ENCODE data around the gene HPS4. TPM values are rescaled to one million over a fixed set of nuclear protein-coding genes. Genes with fewer than 3 reads are reported as not detected.

The HPS4 gene
- total RNA-seq, 1 experiment from 2014 or later: 32.7 TPM

DNA sequence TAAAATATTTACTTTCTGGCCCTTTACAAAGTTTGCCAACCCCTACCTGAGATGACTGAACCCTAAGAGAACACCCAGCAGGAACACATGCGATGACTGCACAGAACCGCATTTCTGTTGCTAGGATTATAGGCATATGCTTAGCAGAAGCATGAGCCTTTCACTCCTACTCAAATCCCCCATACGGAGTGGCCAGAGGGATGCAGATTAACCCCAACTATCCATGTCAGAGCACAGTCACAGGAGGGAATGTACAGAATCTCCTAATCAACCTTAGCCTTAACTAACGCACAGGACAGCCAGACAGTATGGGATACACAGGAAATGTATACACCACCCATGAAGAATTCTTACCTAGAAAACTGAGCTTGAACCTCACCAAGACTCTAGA is 6.2 kb downstream of the HPS4 start:
- in situ Hi-C loops (cut with HindIII; ENCODE audit: low sequenced_read_pairs): no loop called here
- peak; percentile 55 for DNase-seq (ENCODE audit: low spot score)

DNA sequence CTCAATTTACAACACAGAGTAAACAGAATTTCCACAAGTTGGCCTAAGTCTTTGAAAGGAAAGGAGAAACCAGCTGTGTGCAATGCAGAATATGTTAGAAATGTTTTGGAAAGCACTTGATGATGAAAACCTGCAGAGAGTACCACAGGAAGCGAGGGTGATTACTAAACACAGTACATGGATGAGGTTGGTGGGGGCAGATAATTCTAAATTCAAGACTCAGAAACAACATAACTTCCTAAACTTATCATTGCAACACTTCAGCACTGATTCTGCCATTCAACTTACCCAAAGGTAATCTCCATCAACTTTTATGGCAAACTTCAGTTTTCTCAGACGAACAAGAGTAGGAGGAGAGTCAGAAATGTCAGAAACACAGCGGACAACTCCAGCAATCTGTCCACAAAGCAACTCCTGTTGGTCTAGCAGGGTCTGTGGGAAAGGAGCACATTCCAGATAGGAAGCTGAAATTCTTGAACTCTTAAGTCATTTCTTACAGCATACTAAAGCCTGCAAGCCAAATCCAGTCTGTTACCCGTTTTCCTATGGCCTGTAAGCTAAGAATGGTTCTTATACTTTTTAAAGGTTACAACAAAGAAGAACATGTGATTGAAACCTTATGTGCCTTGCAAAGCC is 6.8 kb downstream of the HPS4 start:
- in situ Hi-C loops (cut with HindIII; ENCODE audit: low sequenced_read_pairs): no loop called here

DNA sequence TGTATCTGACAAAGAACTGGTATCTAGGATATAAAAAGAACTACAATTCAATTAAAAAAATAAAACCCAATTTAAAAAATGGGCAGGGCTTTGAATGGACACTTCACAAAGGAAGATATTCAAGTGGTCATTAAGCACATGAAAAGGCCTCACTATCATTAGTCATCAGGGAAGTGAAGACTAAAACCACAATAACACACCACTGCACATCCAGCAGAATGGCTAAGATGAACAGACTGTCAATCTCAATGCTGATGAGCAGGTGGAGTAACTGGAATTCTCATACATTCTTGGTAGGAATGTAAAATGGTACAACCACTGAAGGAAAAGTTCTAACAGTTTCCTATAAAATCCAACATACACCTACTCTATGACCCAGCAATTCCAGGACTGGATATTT is 8.9 kb downstream of the HPS4 start:
- in situ Hi-C loops (cut with HindIII; ENCODE audit: low sequenced_read_pairs): no loop called here

More for the DNA sequence above, 6.8 kb downstream of the HPS4 start:
- peak; percentile 44 for DNase-seq (ENCODE audit: low spot score)

DNA sequence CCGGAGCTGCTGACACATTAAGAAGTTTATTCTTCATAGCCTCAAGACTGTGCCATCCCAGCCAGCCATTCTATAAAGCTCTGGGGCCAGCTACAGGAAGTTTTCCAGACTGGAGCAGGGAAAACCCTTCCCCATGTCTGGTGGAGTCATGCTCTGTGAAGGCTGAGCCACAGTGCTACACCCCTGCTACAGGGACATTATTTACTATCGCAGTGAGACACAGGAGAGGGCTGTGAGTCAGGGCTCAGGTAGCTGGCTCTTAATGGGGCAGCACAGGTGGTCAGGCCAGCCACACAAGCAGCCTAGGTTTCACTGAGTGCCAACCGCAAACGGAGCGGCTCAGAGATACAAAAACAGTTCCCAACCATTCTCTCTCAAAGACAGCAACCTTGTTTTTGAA is 12.1 kb downstream of the HPS4 start:
- in situ Hi-C loops (cut with HindIII; ENCODE audit: low sequenced_read_pairs): no loop called here
- DNase-seq (ENCODE audit: low spot score): peak; percentile 64

More for the DNA sequence above, 8.9 kb downstream of the HPS4 start:
- no peak for DNase-seq (ENCODE audit: low spot score)

DNA sequence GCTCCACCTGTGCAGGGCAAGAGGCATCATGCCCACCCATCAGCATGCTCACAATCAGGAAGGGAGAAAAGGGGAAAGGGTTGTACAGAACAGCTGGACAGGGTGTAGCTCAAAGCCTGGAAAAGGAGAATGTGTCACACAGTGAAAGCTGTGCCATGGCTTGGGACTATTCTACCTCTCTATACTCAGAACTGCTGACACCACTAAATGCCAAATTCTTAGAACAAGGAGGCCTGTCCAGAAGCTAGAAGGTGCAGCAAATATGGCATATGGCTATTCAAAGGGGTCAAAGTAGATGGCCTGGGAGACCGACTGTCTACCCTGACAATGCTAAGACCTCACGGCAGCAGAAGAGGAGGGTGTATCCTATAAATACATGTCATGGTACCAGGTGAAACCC is 12.8 kb downstream of the HPS4 start:
- no peak for DNase-seq (ENCODE audit: low spot score)
- in situ Hi-C loops (cut with HindIII; ENCODE audit: low sequenced_read_pairs): no loop called here

DNA sequence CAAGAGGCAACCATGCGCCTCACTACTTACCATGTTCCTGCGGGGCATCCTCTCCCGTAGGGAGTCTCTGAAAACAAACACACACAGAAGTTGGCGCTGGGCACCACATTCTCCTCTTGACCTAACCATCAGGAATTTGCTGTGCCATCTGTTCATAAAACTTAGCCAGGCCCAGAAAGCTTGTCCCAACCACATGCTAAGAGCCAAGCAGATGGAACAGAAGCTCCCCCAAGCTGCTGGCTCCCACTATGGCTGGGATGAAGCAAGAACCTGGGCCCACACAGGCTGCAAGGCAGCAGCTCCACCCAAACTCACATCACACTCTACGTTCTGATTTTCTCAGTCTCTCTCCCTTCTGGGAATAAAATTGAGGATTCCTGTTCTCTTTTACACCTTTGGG is 17.4 kb downstream of the HPS4 start:
- peak; percentile 99 for DNase-seq (ENCODE audit: low spot score)
- in situ Hi-C loops (cut with HindIII; ENCODE audit: low sequenced_read_pairs): no loop called here

DNA sequence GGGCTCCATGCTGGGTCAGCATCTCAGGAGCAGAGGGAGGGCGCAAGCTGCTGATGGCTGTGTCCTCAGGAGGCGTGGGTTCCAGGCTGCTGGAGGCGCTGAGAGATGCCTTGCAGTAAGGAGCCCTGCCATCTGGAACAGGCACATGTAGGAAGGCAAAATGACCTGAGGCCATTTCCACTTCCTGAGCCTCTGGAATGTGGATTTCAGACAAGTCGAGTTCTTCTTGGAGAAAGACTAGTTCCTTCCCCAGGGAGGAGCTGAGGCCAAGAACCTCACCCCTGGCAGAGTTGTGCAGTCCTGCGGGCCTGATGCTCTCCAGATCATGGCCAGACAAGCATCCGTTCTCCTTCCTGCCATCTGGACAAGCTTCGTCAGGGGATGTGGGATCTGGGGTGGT is 19.3 kb downstream of the HPS4 start:
- no peak for DNase-seq (ENCODE audit: low spot score)
- in situ Hi-C loops (cut with HindIII; ENCODE audit: low sequenced_read_pairs): no loop called here

DNA sequence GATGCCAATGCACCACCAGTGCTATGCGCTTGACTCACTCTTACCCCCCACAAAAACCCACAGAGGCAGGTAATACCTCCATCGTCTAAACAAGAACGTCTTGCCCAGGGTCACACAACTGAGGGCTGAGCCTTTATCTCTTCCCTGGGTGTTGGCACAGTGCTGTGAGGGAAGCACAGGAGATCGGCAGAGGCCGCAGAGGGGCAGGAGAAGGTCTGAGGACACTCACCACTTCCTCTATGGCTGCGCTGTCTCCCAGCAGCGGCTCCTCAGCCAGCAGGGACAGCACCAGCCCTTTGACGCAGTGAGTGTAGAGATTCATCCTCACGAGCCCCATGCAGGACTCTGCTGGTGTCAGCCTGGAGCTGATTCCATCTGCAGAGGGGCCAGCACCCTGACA is 19.9 kb downstream of the HPS4 start:
- DNase-seq (ENCODE audit: low spot score): no peak
- in situ Hi-C loops (cut with HindIII; ENCODE audit: low sequenced_read_pairs): no loop called here

DNA sequence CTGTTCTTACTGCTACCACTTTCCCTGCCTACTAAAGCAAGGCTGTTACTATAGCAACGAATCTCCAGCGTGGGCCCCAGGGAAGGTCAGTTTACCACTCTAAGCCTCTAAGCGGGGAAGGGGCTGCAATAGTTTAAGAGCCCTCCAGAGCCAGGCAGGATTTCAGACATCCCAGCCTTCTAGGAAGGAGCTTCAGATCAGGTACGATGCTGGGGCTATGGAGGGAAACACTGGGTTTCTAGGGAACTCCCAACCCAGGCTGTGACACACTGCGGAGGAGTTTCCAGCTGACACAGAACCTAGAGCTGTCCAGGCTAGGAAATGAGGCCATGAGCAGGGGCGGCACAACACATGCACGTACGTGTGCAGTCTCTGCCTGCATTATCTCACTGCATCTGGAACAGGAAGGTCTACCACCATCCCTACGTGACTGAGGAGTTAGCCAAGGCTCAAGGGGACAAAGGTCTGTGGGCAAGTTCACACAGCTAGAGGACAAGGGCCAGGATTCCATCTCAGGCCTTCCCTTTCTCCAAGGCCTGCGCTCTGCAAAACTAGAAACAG is 20.4 kb downstream of the HPS4 start:
- DNase-seq (ENCODE audit: low spot score): peak; percentile 61
- in situ Hi-C loops (cut with HindIII; ENCODE audit: low sequenced_read_pairs): no loop called here

DNA sequence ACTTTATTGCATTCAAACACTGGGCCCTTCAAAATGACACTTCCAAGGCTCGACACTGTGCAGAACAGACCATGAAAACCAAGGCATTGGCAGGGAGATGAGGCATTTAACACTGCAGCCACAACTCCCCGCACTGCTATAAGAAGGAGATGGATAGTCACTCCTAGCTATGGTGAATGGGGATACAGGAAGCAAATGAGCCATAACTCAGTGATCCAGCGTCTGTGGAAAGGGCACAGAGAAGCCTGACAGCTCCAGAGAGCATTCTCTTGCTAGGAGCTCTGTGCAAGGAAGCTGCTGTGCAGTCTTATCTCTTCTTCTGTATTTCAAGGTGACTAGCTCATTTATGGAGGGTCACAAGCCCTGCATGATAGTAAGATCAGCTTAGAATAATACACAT is 20.9 kb downstream of the HPS4 start:
- in situ Hi-C loops (cut with HindIII; ENCODE audit: low sequenced_read_pairs): no loop called here
- peak; percentile 23 for DNase-seq (ENCODE audit: low spot score)

DNA sequence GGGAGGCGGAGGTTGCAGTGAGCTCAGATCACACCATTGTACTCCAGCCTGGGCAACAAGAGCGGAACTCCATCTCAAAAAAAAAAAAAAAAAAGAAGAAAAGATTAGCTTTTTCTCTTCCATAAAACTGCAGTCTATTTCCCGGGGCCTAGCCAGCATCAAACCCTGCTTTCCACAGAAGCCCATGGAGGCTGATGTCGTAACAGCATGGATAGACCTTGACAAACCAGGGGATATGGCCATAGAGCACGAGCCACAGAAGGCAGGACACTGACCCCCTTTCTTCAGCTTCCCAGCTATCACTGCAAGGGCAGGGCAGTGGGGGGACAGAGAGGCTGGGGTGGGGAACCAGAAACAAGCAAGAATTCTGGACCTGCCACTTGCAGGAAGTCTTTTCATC is 21.5 kb downstream of the HPS4 start:
- no peak for DNase-seq (ENCODE audit: low spot score)
- in situ Hi-C loops (cut with HindIII; ENCODE audit: low sequenced_read_pairs): no loop called here

DNA sequence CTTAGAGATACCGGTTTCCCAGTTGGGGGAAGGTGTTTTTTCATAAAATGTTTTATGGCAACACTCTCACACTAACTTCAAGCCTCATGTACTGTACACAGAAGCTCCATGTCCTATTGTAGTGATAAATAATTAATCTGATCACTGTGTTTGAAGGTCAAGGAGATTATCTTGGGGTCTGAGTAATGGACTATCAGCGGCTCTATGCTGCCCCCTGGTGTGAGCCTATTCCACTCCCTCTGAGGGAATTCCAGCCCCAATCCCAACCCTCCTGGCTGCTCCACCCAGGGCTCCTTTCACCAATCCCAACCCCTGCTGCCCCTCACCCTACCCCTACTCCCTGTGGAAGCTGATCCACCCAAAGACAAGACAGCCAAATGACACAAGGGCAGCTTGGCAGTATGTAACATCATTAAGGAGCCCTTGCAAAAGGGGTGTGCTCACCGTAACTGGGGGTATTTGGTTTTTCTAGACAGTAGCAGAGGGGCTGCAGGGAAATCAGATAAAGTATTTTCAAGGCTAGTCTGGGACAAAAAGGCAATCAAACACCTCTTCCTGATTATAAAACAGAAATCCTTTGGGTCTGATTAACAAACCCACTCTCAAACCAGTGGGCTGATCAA is 22.3 kb downstream of the HPS4 start:
- in situ Hi-C loops (cut with HindIII; ENCODE audit: low sequenced_read_pairs): no loop called here
- peak; percentile 82 for DNase-seq (ENCODE audit: low spot score)

DNA sequence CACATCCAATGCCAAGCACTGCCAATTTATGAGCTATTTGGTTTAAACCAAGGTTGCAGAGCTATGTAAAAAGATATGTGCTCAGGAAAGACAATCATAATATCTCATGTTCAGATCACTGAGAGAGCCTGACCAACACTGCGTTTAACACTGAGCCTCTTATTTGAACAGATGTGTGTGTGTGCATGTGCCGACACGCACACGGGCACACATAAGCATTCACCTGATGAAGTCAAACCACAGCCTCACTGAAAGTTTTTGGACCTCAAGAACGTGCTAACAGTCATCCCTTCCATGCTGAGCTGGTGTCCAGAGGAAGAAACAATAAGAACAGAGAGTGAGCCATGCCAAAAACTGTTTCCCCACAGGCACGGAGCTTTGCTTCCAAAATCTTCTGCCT is 23.4 kb downstream of the HPS4 start:
- no peak for DNase-seq (ENCODE audit: low spot score)
- in situ Hi-C loops (cut with HindIII; ENCODE audit: low sequenced_read_pairs): no loop called here

DNA sequence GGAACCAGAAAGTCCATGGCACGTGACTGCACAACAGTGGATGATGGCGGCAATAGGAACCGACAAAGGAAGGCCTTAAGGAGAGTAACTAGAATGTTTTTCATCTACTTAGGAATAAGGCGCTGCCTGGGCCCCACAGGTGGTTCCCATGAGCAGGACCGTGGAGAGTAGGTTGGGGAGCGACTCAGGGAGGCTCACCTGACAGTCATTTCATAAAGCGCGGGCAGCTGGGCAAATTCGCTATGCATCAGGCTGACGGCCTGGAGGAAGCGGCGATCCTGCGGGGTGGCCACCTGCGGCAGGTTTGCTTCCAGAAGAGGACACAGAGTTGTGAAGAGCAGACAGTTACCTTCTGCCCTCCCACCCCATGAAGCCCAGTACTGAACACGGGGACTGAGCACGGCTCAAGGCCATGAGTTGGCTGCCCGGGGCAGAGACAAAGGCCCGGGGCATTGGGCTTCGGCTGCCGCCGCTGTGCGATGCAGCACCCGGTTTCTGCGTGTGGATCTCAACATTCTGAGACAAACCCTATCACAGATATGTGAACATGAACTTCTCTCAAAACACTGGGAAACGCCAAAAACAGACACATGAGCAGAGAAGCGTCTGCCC is 25.8 kb downstream of the HPS4 start:
- in situ Hi-C loops (cut with HindIII; ENCODE audit: low sequenced_read_pairs): no loop called here
- DNase-seq (ENCODE audit: low spot score): no peak

DNA sequence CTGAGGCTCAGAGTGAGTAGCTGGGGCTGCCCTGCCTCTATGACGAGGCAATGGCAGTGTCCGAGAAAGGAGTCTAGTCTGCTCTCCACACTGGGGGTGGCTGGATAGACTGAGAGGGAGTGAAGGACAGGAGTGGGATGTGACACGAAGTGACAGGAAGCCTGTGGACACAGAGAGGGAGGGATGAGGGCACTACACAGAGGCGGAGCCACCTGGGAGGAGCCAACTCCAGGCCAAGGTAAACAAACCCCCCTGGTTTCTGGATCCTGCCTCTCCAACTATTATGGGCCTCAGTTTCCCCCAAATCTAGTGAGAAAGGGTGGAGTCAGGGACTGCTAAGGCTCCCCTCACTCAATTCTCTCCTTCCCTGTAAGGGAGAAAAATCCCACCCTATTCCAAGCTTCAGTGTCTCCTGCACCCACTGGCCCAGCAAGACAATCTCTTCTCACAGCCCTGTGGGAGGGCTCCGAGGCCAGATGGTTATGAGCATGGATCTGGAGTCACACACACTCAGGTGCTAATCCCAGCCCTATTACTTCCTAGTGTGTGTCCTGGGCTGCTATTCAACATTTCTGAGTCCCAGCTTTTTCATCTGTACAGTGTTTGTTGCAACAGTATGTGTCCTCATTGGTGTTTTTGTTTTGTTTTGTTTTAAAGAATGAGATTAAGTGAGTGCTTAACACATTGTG is 29.6 kb downstream of the HPS4 start:
- in situ Hi-C loops (cut with HindIII; ENCODE audit: low sequenced_read_pairs): no loop called here

DNA sequence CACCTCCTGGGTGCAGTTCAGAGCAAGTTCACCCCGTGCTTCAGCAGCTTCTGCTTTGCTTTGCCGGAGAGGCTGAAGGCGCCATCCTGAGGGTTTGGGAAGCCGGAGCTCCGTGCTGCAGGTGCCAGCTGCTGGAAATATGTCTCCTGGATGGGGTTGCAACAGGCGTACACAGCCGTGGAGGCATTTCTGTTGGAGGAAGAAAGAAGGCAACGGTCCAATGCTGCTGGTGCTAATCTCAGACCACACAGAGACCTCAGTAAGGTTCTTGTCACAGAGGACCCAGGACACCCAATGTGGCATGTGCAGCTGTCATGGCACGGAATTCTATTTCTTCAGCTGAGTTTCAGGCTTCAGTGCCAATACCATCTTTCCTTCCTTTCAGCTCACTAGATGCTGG is 30.4 kb downstream of the HPS4 start:
- DNase-seq (ENCODE audit: low spot score): peak; percentile 57
- in situ Hi-C loops (cut with HindIII; ENCODE audit: low sequenced_read_pairs): no loop called here

More for the DNA sequence above, 29.6 kb downstream of the HPS4 start:
- peak; percentile 81 for DNase-seq (ENCODE audit: low spot score)

DNA sequence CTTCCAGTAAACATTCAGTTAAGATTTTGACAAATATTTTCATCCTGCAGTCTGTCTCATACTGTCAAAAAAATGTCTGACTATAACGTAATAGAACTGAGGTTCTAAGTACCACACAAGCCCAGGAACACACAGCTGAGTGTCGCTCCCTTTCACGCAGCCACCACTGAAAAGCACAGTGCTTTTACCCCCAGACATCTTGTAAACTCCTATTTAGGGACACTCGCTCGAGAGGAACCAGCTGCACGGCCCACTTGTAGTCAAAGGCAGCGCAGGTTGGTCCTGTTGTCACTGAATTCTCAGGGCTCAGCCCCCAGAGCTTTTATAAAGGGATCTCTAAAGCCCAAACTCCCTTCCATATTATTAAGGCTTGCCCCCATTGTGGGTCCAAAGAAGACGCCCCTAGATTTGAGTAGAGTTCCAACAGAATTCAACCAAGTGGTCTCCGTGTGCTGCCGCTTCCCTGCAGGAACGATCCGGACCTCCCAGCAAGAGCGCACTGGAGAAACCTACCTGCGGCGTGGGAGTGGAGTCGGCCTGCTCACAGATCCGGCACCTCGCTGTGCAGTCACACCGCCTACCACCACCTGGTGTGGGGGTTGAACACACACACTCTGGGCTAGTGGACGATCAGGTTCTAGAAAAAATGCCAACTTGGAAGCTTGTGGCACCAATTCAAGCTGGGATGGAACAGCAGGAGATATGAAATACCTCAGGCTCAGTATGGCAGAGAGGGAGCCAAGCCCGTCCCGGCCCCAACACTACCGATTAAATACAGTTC is 31.2 kb downstream of the HPS4 start:
- peak; percentile 83 for DNase-seq (ENCODE audit: low spot score)
- in situ Hi-C loops (cut with HindIII; ENCODE audit: low sequenced_read_pairs): no loop called here

DNA sequence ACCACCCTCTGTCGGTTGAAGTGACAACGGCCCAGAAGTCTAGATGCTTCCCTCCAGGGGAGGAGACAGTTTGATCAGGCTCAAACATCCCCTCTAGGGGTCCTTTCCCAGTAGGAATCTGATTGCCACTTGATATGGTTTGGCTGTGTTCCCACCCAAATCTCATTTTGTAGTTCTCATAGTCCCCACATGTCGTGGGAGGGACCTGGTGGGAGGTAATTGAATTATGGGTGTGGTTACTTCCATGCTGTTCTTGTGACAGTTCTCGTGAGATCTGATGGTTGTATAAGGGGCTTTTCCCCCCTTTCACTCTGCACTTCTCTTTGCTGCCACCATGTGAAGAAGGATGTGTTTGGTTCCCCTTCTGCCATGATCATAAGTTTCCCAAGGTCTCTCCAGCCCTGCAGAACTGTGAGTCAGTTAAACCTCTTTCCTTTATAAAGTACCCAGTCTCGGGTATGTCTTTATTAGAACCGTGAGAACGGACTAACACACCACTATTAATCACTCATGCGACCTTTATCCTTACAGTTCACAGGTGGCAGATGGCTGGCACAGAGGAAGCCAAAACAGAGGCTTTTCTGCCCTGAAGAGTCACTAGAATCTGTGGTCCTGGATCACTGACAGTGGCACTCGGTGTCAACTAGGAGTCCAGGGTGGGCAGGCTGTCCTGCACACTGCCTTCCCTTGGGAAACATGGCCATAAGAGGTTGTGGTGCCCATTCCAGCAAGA is 33.0 kb downstream of the HPS4 start:
- peak; percentile 28 for DNase-seq (ENCODE audit: low spot score)
- in situ Hi-C loops (cut with HindIII; ENCODE audit: low sequenced_read_pairs): no loop called here

DNA sequence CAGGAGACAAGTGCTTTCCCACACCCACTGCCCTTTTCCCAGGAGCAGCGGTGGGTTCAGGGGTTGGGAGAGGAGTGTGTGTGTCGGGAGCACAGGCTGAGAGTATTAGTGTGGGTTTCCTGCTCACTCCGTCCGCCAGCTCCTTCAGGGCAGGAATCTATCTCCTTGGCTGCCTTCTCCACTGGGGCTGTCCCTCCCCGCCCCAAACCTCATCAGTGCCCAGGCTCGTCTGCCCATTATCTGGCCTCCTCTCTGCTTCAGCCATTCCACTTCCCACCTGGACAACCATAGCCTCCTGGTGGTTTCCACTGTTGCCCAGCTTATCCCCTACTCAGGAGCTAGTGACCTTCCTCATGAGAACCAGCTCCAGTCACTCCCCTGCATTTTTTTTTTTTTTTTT is 34.6 kb downstream of the HPS4 start:
- in situ Hi-C loops (cut with HindIII; ENCODE audit: low sequenced_read_pairs): no loop called here
- peak; percentile 64 for DNase-seq (ENCODE audit: low spot score)
